ENCODE measurements around the gene EMP1. TPM values are rescaled to one million over a fixed set of nuclear protein-coding genes. Genes with fewer than 3 reads are reported as not detected.

Gene EMP1
- total and polyA plus RNA-seq, 3 experiments from 2014 or later, result 0.35 to 12.9 (median 9.6) TPM

DNA sequence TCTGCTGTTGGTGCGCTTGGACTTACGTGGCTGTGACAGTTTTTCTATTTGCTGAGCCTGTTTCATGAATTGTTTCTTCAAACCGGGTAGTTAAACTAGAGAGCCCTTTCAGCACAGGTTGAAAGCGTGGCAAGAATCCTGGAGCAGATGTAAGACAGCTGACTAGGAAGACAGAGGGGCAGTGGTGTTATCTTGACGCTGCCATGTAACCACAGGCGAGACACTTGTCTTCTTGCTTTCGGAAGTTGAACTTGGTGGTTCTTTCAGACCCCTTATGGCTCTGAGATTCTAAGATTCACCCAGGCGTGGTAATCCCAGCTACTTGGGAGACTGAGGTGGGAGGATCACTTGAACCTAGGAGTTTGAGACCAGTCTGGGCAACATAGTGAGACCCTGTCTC, 4.3 kb downstream of the EMP1 start:
- POLR2A ChIA-PET, result no interaction called here
- H3K9me3 ChIP-seq (ENCODE audit: low read length), result no peaks in the 10 kb centered on the region

DNA sequence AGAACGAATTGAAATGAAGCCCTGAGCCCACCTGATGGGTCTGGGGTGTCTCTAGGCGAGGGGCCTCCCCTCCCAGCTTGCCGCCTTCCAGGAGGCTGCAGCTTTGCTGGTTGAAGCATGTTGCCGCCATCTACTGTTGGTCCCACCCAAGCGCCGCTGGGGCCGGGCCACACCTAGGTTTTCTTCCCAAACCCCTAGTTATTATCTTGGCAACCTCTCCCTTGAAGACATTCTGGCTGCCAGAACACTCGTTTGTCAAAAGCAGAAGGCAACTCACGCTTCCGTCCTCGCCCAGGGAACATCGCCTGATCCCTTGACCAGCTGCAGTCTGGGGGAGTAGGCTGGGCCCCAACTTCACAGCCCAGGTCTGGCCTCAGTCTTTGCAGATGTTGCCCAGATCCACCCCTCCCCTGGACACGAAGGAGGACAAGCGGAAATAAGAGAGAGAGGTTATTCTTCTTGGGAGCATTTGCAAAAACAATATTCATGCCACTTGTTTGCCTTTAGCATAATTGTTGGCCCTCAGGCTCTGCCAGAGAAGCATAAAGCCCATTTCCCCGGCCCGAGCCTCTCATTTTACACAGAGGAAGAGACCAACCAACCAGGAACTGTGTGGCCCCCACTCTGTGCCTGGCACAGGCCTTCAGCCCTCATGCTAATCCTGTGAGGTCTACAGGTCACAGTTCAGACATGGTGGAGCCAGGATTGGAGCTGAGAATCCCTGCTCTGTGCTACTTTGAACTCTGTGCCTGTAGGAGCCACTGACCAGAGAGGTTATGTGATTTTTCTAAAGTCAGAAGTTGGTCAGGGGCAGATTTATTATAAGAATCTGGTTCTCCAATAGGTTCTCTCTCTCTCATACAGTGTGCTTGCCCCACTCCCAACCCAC, 6.8 kb downstream of the EMP1 start:
- Histone ChIP-seq H3K27me3 (ENCODE audit: insufficient read depth, low read length, poor library complexity, severe bottlenecking) (no peaks in the 10 kb centered on the region), H3K9me3 (ENCODE audit: low read length) (no peaks in the 10 kb centered on the region), H3K36me3 (ENCODE audit: insufficient read depth, low read length) (no peaks in the 10 kb centered on the region), H3K27ac (ENCODE audit: low read depth, low read length) (no peak overlapping the region), H3K4me1 (ENCODE audit: insufficient read depth, low read length) (no peaks in the 10 kb centered on the region), H3K4me3 (ENCODE audit: low read length) (no peak overlapping the region)
- ChIA-PET CTCF (interaction anchor here (0.6 to 1.0 kb wide), 2 partner anchors 9 to 251 kb away, joined by 3 to 5 read pairs; no protein-coding TSS in a partner anchor), POLR2A (no interaction called here)
- Mint-ChIP-seq H3K4me1 (peaks cover 4 to 17% (median 11%) of the 10 kb centered on the region in 3 donors), H3K4me3 (no peak overlapping the region), H3K27me3 (peaks cover 6% of the 10 kb centered on the region in 2 donors), H3K36me3 (peaks cover 0 to 2% (median 0%) of the 10 kb centered on the region in 3 donors), H3K27ac (peak overlapping the region in 2 of 8 donors; percentile 16 to 48), H3K9me3 (no peaks in the 10 kb centered on the region)
- DNase-seq, result no peak

More for the DNA sequence above, 4.3 kb downstream of the EMP1 start:
- Histone ChIP-seq H3K27me3 (ENCODE audit: insufficient read depth, low read length, poor library complexity, severe bottlenecking) (no peaks in the 10 kb centered on the region), H3K4me1 (ENCODE audit: insufficient read depth, low read length) (peaks cover 13% of the 10 kb centered on the region), H3K27ac (ENCODE audit: low read depth, low read length) (no peak overlapping the region), H3K4me3 (ENCODE audit: low read length) (no peak overlapping the region), H3K36me3 (ENCODE audit: insufficient read depth, low read length) (no peaks in the 10 kb centered on the region)
- CTCF ChIA-PET, result interaction anchor here (1.4 to 1.5 kb wide), 2 partner anchors 11 to 101 kb away, joined by 3 to 5 read pairs; no protein-coding TSS in a partner anchor
- Mint-ChIP-seq H3K36me3 (peaks cover 0 to 2% (median 0%) of the 10 kb centered on the region in 3 donors), H3K9me3 (no peaks in the 10 kb centered on the region), H3K4me3 (no peak overlapping the region), H3K4me1 (peaks cover 14 to 30% (median 19%) of the 10 kb centered on the region in 3 donors), H3K27me3 (peaks cover 4 to 6% of the 10 kb centered on the region in 2 donors), H3K27ac (peak overlapping the region in 1 of 8 donors; percentile 22)
- DNase-seq, result no peak

GRCh38 chr12:13204428-13204827, 7.9 kb downstream of the EMP1 start:
- no peak for DNase-seq
- no peaks in the 10 kb centered on the region for H3K4me1 ChIP-seq (ENCODE audit: insufficient read depth, low read length)
- no peaks in the 10 kb centered on the region for H3K9me3 ChIP-seq (ENCODE audit: low read length)
- H3K4me3 ChIP-seq (ENCODE audit: low read length), result no peak overlapping the region
- Mint-ChIP-seq H3K36me3 (peaks cover 0 to 2% (median 0%) of the 10 kb centered on the region in 3 donors), H3K27me3 (peaks cover 6 to 14% of the 10 kb centered on the region in 2 donors), H3K4me1 (peaks cover 4 to 17% (median 11%) of the 10 kb centered on the region in 3 donors), H3K27ac (no peak overlapping the region), H3K4me3 (no peak overlapping the region), H3K9me3 (no peaks in the 10 kb centered on the region)
- H3K36me3 ChIP-seq (ENCODE audit: insufficient read depth, low read length), result no peaks in the 10 kb centered on the region
- POLR2A ChIA-PET, result no interaction called here
- H3K27ac ChIP-seq (ENCODE audit: low read depth, low read length), result no peak overlapping the region
- CTCF ChIA-PET, result no interaction called here
- H3K27me3 ChIP-seq (ENCODE audit: insufficient read depth, low read length, poor library complexity, severe bottlenecking), result no peaks in the 10 kb centered on the region

DNA sequence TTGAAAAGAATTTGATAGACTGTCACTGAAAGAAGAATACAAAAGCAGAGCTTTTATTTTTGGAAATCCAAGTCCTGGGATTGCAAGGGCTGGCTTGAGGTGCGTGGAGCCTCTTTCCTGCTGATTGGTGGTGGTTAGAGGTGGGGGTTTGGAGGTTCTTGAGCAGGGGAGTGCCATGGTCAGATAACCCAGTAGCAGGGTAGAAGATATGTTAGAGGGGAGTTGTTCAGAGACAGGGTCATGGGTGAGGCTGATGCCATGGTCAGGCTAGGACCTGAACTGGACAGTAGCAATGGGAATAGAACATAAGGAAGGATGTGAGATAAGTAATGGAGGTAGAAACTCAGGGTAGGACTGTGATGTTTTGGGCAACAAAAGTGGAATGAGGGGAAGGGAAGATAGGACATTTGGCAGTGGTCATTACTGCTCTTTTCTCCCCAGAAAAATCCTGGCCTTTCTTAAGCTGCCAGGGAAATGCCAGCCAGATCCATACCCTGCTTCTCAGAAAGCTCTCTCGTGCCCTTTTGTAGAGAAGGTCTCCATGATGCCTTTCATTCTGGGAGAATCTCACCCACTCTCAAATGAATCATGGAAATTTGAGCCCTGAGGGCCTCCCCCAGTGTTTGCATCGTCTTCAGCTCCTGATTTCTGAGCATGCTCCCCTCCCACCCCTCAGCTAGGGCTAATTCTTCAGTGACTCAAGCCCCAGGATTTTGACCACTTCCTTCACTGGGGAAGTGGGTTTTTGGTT, 9.5 kb downstream of the EMP1 start:
- no peak for DNase-seq
- CTCF ChIA-PET, result interaction anchor here (9.8 kb wide), 1 partner anchor 292 kb away, joined by 88 read pairs; no protein-coding TSS in a partner anchor
- H3K36me3 Mint-ChIP-seq, result peaks cover 0 to 2% (median 0%) of the 10 kb centered on the region in 3 donors
- H3K27me3 Mint-ChIP-seq, result peaks cover 6 to 11% of the 10 kb centered on the region in 2 donors
- peaks cover 4 to 11% (median 11%) of the 10 kb centered on the region in 3 donors for H3K4me1 Mint-ChIP-seq
- POLR2A ChIA-PET, result interaction anchor here (1.0 kb wide), 1 partner anchor 106 kb away, joined by 3 read pairs; no protein-coding TSS in a partner anchor
- Histone ChIP-seq H3K9me3 (ENCODE audit: low read length) (no peaks in the 10 kb centered on the region), H3K27ac (ENCODE audit: low read depth, low read length) (no peak overlapping the region), H3K4me3 (ENCODE audit: low read length) (no peak overlapping the region), H3K4me1 (ENCODE audit: insufficient read depth, low read length) (no peaks in the 10 kb centered on the region), H3K27me3 (ENCODE audit: insufficient read depth, low read length, poor library complexity, severe bottlenecking) (no peaks in the 10 kb centered on the region), H3K36me3 (ENCODE audit: insufficient read depth, low read length) (no peaks in the 10 kb centered on the region)
- no peak overlapping the region for H3K4me3 Mint-ChIP-seq
- no peaks in the 10 kb centered on the region for H3K9me3 Mint-ChIP-seq
- H3K27ac Mint-ChIP-seq, result peak overlapping the region in 1 of 8 donors; percentile 48

DNA sequence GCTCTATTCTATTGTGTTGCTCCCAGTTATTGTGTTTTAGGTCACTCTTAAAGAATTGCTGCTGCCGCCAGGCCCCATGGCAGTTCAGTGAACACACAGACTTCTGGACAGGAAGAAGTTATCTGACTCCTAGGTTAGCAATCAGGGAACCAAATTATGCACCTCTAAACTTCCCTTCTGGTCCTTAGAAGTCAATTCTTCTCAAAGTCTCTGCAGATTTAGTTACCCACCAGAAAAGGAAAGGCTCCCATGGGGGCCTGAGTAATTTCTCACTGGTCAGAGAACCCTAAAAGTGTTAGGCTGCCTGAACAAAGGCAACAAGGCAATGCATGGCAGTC, 10.0 kb downstream of the EMP1 start:
- H3K4me3 Mint-ChIP-seq, result no peak overlapping the region
- peaks cover 6 to 10% of the 10 kb centered on the region in 2 donors for H3K27me3 Mint-ChIP-seq
- Histone ChIP-seq H3K4me3 (ENCODE audit: low read length) (no peak overlapping the region), H3K4me1 (ENCODE audit: insufficient read depth, low read length) (no peaks in the 10 kb centered on the region), H3K36me3 (ENCODE audit: insufficient read depth, low read length) (no peaks in the 10 kb centered on the region), H3K27me3 (ENCODE audit: insufficient read depth, low read length, poor library complexity, severe bottlenecking) (no peaks in the 10 kb centered on the region), H3K27ac (ENCODE audit: low read depth, low read length) (no peak overlapping the region), H3K9me3 (ENCODE audit: low read length) (no peaks in the 10 kb centered on the region)
- no peak overlapping the region for H3K27ac Mint-ChIP-seq
- POLR2A ChIA-PET, result no interaction called here
- DNase-seq, result no peak
- H3K4me1 Mint-ChIP-seq, result peaks cover 4 to 12% (median 12%) of the 10 kb centered on the region in 3 donors
- CTCF ChIA-PET, result interaction anchor here (9.8 kb wide), 1 partner anchor 292 kb away, joined by 88 read pairs; no protein-coding TSS in a partner anchor
- H3K9me3 Mint-ChIP-seq, result no peaks in the 10 kb centered on the region
- peaks cover 0 to 2% (median 0%) of the 10 kb centered on the region in 3 donors for H3K36me3 Mint-ChIP-seq

- POLR2A ChIA-PET, result no interaction called here
Measured at GRCh38 chr12:13208533-13209435, 12.3 kb downstream of the EMP1 start.

GRCh38 chr12:13209436-13210235, 13.1 kb downstream of the EMP1 start:
- ChIA-PET CTCF (interaction anchor here (2.0 to 9.8 kb wide), 4 partner anchors 108 to 295 kb away, joined by 4 to 88 read pairs (median 54); partner anchors contain the start of gene GSG1), POLR2A (no interaction called here)
- H3K27ac Mint-ChIP-seq, result peak overlapping the region in 1 of 8 donors; percentile 21
- Histone ChIP-seq H3K27me3 (ENCODE audit: insufficient read depth, low read length, poor library complexity, severe bottlenecking) (no peaks in the 10 kb centered on the region), H3K9me3 (ENCODE audit: low read length) (no peaks in the 10 kb centered on the region), H3K36me3 (ENCODE audit: insufficient read depth, low read length) (no peaks in the 10 kb centered on the region), H3K27ac (ENCODE audit: low read depth, low read length) (no peak overlapping the region), H3K4me1 (ENCODE audit: insufficient read depth, low read length) (peaks cover 4% of the 10 kb centered on the region), H3K4me3 (ENCODE audit: low read length) (no peak overlapping the region)
- DNase-seq, result no peak
- peaks cover 6 to 8% of the 10 kb centered on the region in 2 donors for H3K27me3 Mint-ChIP-seq
- no peak overlapping the region for H3K4me3 Mint-ChIP-seq
- H3K9me3 Mint-ChIP-seq, result no peaks in the 10 kb centered on the region
- H3K36me3 Mint-ChIP-seq, result no peaks in the 10 kb centered on the region
- peaks cover 7 to 18% (median 17%) of the 10 kb centered on the region in 3 donors for H3K4me1 Mint-ChIP-seq

More at GRCh38 chr12:13208533-13209435, 12.3 kb downstream of the EMP1 start:
- Mint-ChIP-seq H3K4me1 (peaks cover 7 to 18% (median 17%) of the 10 kb centered on the region in 3 donors), H3K4me3 (no peak overlapping the region), H3K9me3 (no peaks in the 10 kb centered on the region), H3K27me3 (peaks cover 6 to 8% of the 10 kb centered on the region in 2 donors), H3K36me3 (no peaks in the 10 kb centered on the region), H3K27ac (peak overlapping the region in 1 of 8 donors; percentile 21)
- no peak overlapping the region for H3K4me3 ChIP-seq (ENCODE audit: low read length)
- H3K4me1 ChIP-seq (ENCODE audit: insufficient read depth, low read length), result peaks cover 4% of the 10 kb centered on the region
- CTCF ChIA-PET, result interaction anchor here (0.9 to 9.8 kb wide), 4 partner anchors 107 to 294 kb away, joined by 3 to 88 read pairs (median 40); partner anchors contain the start of gene GSG1
- no peak for DNase-seq
- H3K36me3 ChIP-seq (ENCODE audit: insufficient read depth, low read length), result no peaks in the 10 kb centered on the region
- no peak overlapping the region for H3K27ac ChIP-seq (ENCODE audit: low read depth, low read length)
- H3K27me3 ChIP-seq (ENCODE audit: insufficient read depth, low read length, poor library complexity, severe bottlenecking), result no peaks in the 10 kb centered on the region
- H3K9me3 ChIP-seq (ENCODE audit: low read length), result no peaks in the 10 kb centered on the region

All from CD8-positive, alpha-beta memory T cell (primary cell).